ENCODE data around the gene ZNF497. TPM values are rescaled to one million over a fixed set of nuclear protein-coding genes. Genes with fewer than 3 reads are reported as not detected.
A peak's percentile ranks its signal among the peaks of the same experiment; 100 is the strongest.
"Not testable (repeated sequence)": the region's sequence is repeated elsewhere in the genome, so short reads cannot be mapped to it uniquely, and the experiment has no call there.

ZNF497 gene
- total and polyA plus RNA-seq, 8 donors, result 0.76 to 4.4 (median 3.1) TPM

GRCh38 chr19:58315580-58315979 is 47.0 kb downstream of the ZNF497 start:
- Histone ChIP-seq H3K9me3 (no peaks in the 10 kb centered on the region), H3K4me1 (no peaks in the 10 kb centered on the region), H3K27me3 (no peaks in the 10 kb centered on the region), H3K27ac (no peak overlapping the region), H3K36me3 (peaks cover 0 to 58% of the 10 kb centered on the region in 2 donors), H3K4me3 (no peak overlapping the region)
- intact Hi-C loops (cut with DNase I), result no loop called here
- no peak for ATAC-seq
- DNase-seq, result no peak
- TF ChIP-seq, protein P1, sequence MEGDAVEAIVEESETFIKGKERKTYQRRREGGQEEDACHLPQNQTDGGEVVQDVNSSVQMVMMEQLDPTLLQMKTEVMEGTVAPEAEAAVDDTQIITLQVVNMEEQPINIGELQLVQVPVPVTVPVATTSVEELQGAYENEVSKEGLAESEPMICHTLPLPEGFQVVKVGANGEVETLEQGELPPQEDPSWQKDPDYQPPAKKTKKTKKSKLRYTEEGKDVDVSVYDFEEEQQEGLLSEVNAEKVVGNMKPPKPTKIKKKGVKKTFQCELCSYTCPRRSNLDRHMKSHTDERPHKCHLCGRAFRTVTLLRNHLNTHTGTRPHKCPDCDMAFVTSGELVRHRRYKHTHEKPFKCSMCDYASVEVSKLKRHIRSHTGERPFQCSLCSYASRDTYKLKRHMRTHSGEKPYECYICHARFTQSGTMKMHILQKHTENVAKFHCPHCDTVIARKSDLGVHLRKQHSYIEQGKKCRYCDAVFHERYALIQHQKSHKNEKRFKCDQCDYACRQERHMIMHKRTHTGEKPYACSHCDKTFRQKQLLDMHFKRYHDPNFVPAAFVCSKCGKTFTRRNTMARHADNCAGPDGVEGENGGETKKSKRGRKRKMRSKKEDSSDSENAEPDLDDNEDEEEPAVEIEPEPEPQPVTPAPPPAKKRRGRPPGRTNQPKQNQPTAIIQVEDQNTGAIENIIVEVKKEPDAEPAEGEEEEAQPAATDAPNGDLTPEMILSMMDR (IDR thresholded peaks at IDR 0.05), result no peak

- no peak overlapping the region for H3K27ac ChIP-seq
- ATAC-seq (no peak), DNase-seq (no peak)
- H3K9me3 ChIP-seq, result no peaks in the 10 kb centered on the region
- H3K4me3 ChIP-seq, result no peak overlapping the region
- no peaks in the 10 kb centered on the region for H3K27me3 ChIP-seq
- intact Hi-C loops (cut with DNase I), result no loop called here
- H3K4me1 ChIP-seq, result peaks cover under 1 to 20% of the 10 kb centered on the region in 2 donors
- peaks cover 0 to 96% of the 10 kb centered on the region in 2 donors for H3K36me3 ChIP-seq
- TF ChIP-seq, protein P1 (IDR thresholded peaks at IDR 0.05), result no peak
These were observed 51.1 kb downstream of the ZNF497 start for GRCh38 chr19:58311345-58311865.

GRCh38 chr19:58310685-58311084 is 51.9 kb downstream of the ZNF497 start:
- peak in 1 of 4 donors; percentile 28 for DNase-seq

DNA sequence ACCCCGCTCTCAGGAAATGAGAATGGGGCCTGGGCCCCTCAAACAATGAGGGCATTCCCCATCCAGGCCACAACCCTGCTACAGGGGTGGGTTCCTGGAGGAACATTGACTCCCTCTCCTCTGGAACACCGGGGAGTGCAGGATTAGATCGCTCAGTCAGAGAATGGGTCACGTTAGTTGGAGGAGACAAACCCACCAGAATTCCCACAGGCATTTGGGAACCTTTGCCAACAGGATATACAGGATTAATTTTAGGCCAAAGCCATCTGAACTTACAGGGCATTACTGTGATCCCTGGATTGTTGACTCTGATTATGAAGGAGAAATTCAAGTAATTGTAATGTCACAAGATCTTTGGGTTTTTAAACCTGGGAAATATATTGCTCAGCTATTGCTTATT is 54.8 kb downstream of the ZNF497 start:
- H3K4me1 ChIP-seq, result peaks cover 8 to 35% of the 10 kb centered on the region in 2 donors
- no peaks in the 10 kb centered on the region for H3K9me3 ChIP-seq
- H3K36me3 ChIP-seq, result peaks cover 0 to 62% of the 10 kb centered on the region in 2 donors
- no peak for DNase-seq
- TF ChIP-seq, protein P1 (IDR thresholded peaks at IDR 0.05), result no peak
- H3K27me3 ChIP-seq, result no peaks in the 10 kb centered on the region
- no peak overlapping the region for H3K4me3 ChIP-seq
- no peak overlapping the region for H3K27ac ChIP-seq
- no peak for ATAC-seq
- intact Hi-C loops (cut with DNase I), result no loop called here

More at GRCh38 chr19:58310685-58311084, 51.9 kb downstream of the ZNF497 start:
- H3K27me3 ChIP-seq; H3K27ac ChIP-seq; intact Hi-C loops (cut with DNase I); H3K4me3 ChIP-seq; H3K9me3 ChIP-seq: not testable (repeated sequence)
- Histone ChIP-seq H3K4me1 (peaks cover 8 to 27% of the 10 kb centered on the region in 2 donors), H3K36me3 (peaks cover 0 to 91% of the 10 kb centered on the region in 2 donors)
- TF ChIP-seq, protein P1 (IDR thresholded peaks at IDR 0.05), result peak; percentile 40 to 43
- ATAC-seq, result peak; percentile 43

- Histone ChIP-seq H3K27me3 (no peaks in the 10 kb centered on the region), H3K4me3 (peak overlapping the region; percentile 72 to 77), H3K36me3 (peaks cover 0 to 51% of the 10 kb centered on the region in 2 donors), H3K27ac (peak overlapping the region in 1 of 2 donors; percentile 89), H3K4me1 (peaks cover 8 to 35% of the 10 kb centered on the region in 2 donors), H3K9me3 (peaks cover 0 to 3% of the 10 kb centered on the region in 2 donors)
- intact Hi-C loops (cut with DNase I), result no loop called here
- TF ChIP-seq, protein P1 (IDR thresholded peaks at IDR 0.05), result no peak
- ATAC-seq (no peak), DNase-seq (no peak)
These were observed 56.6 kb downstream of the ZNF497 start for GRCh38 chr19:58305932-58306323.
